NB4 (cell line): ENCODE measurements around the gene UBAC2.

Experiments used
- MAX ChIP-seq: IDR thresholded peaks from 2 replicates; pipeline ENCODE4 v1.6.1; 2011; ENCODE audit warnings: low read depth, low read length
- POLR2A ChIP-seq: IDR thresholded peaks from 2 replicates; pipeline ENCODE4 v1.6.1; 2011; ENCODE audit warnings: mild to moderate bottlenecking; ENCODE audit not compliant: insufficient read length; ENCODE audit errors: extremely low read depth

DNA sequence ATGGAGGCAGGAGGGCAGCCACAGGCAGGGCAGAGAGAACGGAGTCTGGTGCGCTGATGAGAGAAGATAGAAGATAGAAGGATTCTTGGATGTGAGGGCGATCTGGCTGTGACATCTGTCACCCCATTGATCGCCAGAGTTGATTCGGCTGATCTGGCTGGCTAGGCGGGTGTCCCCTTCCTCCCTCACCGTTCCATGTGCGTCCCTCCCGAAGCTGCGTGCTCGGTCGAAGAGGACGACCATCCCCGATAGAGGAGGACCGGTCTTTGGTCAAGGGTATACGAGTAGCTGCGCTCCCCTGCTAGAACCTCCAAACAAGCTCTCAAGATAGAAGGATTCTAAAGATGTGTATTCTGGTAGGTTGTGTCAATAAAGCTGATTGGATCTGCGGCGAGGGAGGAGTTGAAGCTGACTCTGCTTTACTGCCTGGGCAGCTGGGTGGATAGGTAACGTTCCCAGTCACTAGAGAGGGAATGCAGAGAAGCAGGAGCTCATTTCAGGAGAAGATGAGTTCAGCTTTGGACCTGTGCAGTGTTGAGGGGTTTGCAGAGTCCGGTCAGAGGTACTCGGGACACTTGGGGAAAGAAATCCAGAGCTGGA, 5.1 kb downstream of the UBAC2 start:
- no peak for TF ChIP-seq MAX
- TF ChIP-seq POLR2A = no peak
